ENCODE measurements around the gene DNAL4. TPM values are rescaled to one million over a fixed set of nuclear protein-coding genes. Genes with fewer than 3 reads are reported as not detected.

Gene DNAL4
- total RNA-seq, 6 donors from 2014 or later = 14.7 to 23.7 (median 20.2) TPM

- no peak overlapping the region for H3K27ac ChIP-seq
Measured at GRCh38 chr22:38784856-38785255, 9.1 kb downstream of the DNAL4 start.

GRCh38 chr22:38784035-38784434 lies 9.9 kb downstream of the DNAL4 start:
- 91 to 95% methylated on average over 15 of the region's 15 CpGs for WGBS, 2 donors
- peaks cover 5 to 13% (median 11%) of the 10 kb centered on the region in 4 donors for H3K4me1 ChIP-seq
- no peak overlapping the region for H3K27ac ChIP-seq
- H3K9me3 ChIP-seq = no peaks in the 10 kb centered on the region
- H3K4me3 ChIP-seq = no peak overlapping the region
- peaks cover 0 to 27% (median 18%) of the 10 kb centered on the region in 4 donors for H3K36me3 ChIP-seq
- TF ChIP-seq EP300 (IDR thresholded peaks at IDR 0.05) (no peak), CTCF (IDR thresholded peaks at IDR 0.05) (no peak), POLR2A (IDR thresholded peaks at IDR 0.05) (no peak), POLR2AphosphoS5 (IDR thresholded peaks at IDR 0.05) (no peak)
- no peaks in the 10 kb centered on the region for H3K27me3 ChIP-seq
- ATAC-seq (ENCODE audit: low FRiP score in 2 of 2) = no peak
- no peak for DNase-seq

More at GRCh38 chr22:38784856-38785255, 9.1 kb downstream of the DNAL4 start:
- Histone ChIP-seq H3K9me3 (no peaks in the 10 kb centered on the region), H3K4me1 (peaks cover 5 to 14% (median 11%) of the 10 kb centered on the region in 4 donors), H3K4me3 (no peak overlapping the region), H3K36me3 (peaks cover 0 to 19% (median 12%) of the 10 kb centered on the region in 4 donors), H3K27me3 (no peaks in the 10 kb centered on the region)
- DNase-seq (no peak), ATAC-seq (ENCODE audit: low FRiP score in 2 of 2) (no peak)
- 93 to 99% methylated on average over 5 of the region's 5 CpGs for WGBS, 2 donors
- TF ChIP-seq POLR2AphosphoS5 (IDR thresholded peaks at IDR 0.05) = no peak
- TF ChIP-seq POLR2A (IDR thresholded peaks at IDR 0.05) = no peak
- TF ChIP-seq CTCF (IDR thresholded peaks at IDR 0.05) = no peak
- no peak for TF ChIP-seq EP300 (IDR thresholded peaks at IDR 0.05)

- DNase-seq (no peak), ATAC-seq (ENCODE audit: low FRiP score in 2 of 2) (no peak)
- WGBS, 2 donors = 63 to 70% methylated on average over 14 of the region's 14 CpGs
- no peaks in the 10 kb centered on the region for H3K9me3 ChIP-seq
- no peak overlapping the region for H3K27ac ChIP-seq
- H3K27me3 ChIP-seq = no peaks in the 10 kb centered on the region
- TF ChIP-seq POLR2A (IDR thresholded peaks at IDR 0.05) (no peak), EP300 (IDR thresholded peaks at IDR 0.05) (no peak), CTCF (IDR thresholded peaks at IDR 0.05) (no peak)
- H3K4me3 ChIP-seq = no peak overlapping the region
- H3K36me3 ChIP-seq = peaks cover 0 to 33% (median 22%) of the 10 kb centered on the region in 4 donors
- peaks cover 4 to 10% (median 5%) of the 10 kb centered on the region in 4 donors for H3K4me1 ChIP-seq
Measured at GRCh38 chr22:38783095-38783615, 10.8 kb downstream of the DNAL4 start.

DNA sequence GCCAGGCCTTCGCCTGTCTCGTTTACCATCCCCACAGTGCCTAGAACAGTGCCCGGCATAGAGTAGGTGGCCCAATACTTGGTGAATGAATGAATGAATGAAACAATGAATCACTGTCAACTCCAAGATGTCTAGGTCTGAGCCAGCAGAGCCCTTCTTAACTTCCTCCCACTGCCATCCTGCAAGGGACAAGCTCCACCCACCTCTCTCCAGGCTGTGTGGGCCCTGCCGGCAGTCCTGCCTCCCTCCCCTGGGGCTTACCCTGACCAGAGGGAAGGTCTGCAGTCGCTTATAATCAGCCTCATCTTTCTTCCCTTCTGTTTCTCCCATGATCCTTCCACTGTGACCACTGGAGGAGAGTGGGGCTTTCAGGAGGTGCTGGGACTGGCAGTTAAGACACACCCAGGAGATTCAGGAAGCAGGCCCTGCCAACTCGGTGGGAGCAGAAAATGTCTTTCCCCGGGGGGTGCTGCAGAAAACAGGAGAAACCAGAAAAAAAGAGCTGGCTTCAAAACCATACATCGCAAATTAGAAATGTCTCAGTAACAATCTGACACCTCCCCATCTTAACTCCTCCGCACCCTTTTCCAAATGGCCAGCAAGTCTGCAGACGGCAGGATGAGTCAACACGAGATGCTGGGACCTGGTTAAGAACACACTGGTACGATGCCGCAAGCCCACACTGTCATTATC lies 11.4 kb downstream of the DNAL4 start:
- 67 to 71% methylated on average over 11 to 13 of the region's 13 CpGs for WGBS, 2 donors
- H3K4me1 ChIP-seq = peaks cover 0 to 4% (median 0%) of the 10 kb centered on the region in 4 donors
- H3K27me3 ChIP-seq = no peaks in the 10 kb centered on the region
- no peak overlapping the region for H3K4me3 ChIP-seq
- H3K9me3 ChIP-seq = no peaks in the 10 kb centered on the region
- ATAC-seq (ENCODE audit: low FRiP score in 2 of 2) = peak in 1 of 2 donors; percentile 42
- TF ChIP-seq POLR2AphosphoS5 (IDR thresholded peaks at IDR 0.05) (no peak), EP300 (IDR thresholded peaks at IDR 0.05) (no peak), CTCF (IDR thresholded peaks at IDR 0.05) (no peak), POLR2A (IDR thresholded peaks at IDR 0.05) (no peak)
- no peak for DNase-seq
- H3K27ac ChIP-seq = no peak overlapping the region
- H3K36me3 ChIP-seq = peaks cover 0 to 36% (median 24%) of the 10 kb centered on the region in 4 donors
